K562 treated with DMSO at 1 percent for 4 hours (cell line): ENCODE results near the gene TIMM13. TPM values are rescaled to one million over a fixed set of nuclear protein-coding genes. Genes with fewer than 3 reads are reported as not detected.

Experiments
- total RNA-seq: library from RNA; unstranded; fragments of 300-600 nt; gene quantifications from 2 replicates; pipeline ENCODE4 v1.2.3, GENCODE V29; 2022; ENCODE audit not compliant: insufficient read depth

Gene TIMM13
- 57.8 and 67.6 TPM in 2 replicates for total RNA-seq

GRCh38 chr19:2427429-2428320, at the start of gene TIMM13:
TIMM13 (minus strand) TSS chr19:2427586; CDS start chr19:2427533, 53 bp downstream.

GRCh38 chr19:2475702-2476450, 48.5 kb upstream of the TIMM13 start, which contains the start of gene GADD45B:
GADD45B (plus strand) TSS chr19:2476127; CDS start chr19:2476359, 232 bp downstream.

Other genes starting within 250 kb of the TIMM13 start
- gene PLEKHJ1, start 191.3 kb downstream of the TIMM13 start, total RNA-seq: 161 and 165 TPM in 2 replicates
- 91.7 and 92.4 TPM in 2 replicates for gene SF3A2, start 190.8 kb downstream of the TIMM13 start, total RNA-seq
- gene AMH, start 178.3 kb downstream of the TIMM13 start, total RNA-seq: 29.5 and 37.7 TPM in 2 replicates
- gene JSRP1, start 171.2 kb downstream of the TIMM13 start, total RNA-seq: not detected in 2 replicates
- gene PEAK3, start 145.4 kb downstream of the TIMM13 start, total RNA-seq: not detected in 2 replicates
- gene LINGO3, start 119.4 kb downstream of the TIMM13 start, total RNA-seq: 0.57 and 1.7 TPM in 2 replicates
- gene LSM7, start 99.0 kb downstream of the TIMM13 start, total RNA-seq: 318 and 387 TPM in 2 replicates
- gene SPPL2B, start 98.9 kb downstream of the TIMM13 start, total RNA-seq: 63.0 and 78.0 TPM in 2 replicates
- 0.39 and 1.7 TPM in 2 replicates for gene TMPRSS9, start 67.3 kb downstream of the TIMM13 start, total RNA-seq
- gene LMNB2, start 29.4 kb upstream of the TIMM13 start, total RNA-seq: 65.6 and 72.4 TPM in 2 replicates
- 10.9 and 16.1 TPM in 2 replicates for gene GADD45B, start 48.5 kb upstream of the TIMM13 start, total RNA-seq